Nephron (organoid): Measurements from ENCODE around the gene TMEM53.

Experiments used
- H3K27ac Mint-ChIP-seq, 3 experiments: 2 replicates each; pipeline ENCODE4 v1.8.0; 2020; ENCODE audit warnings: mixed read lengths in 3 of 3, mild to moderate bottlenecking in 2 of 3, moderate library complexity in 1 of 3
- H3K27me3 Mint-ChIP-seq: 2 replicates; pipeline ENCODE4 v1.8.0; 2021; ENCODE audit warnings: low read depth, mild to moderate bottlenecking, moderate library complexity, mixed read lengths
- H3K36me3 Mint-ChIP-seq: 2 replicates; pipeline ENCODE4 v1.8.0; 2020; ENCODE audit warnings: low read depth, mixed read lengths
- H3K4me1 Mint-ChIP-seq: 2 replicates; pipeline ENCODE4 v1.8.0; 2020; ENCODE audit warnings: mixed read lengths
- H3K4me3 Mint-ChIP-seq, 3 experiments: 2 replicates each; pipeline ENCODE4 v1.8.0; 2020; ENCODE audit warnings: mild to moderate bottlenecking in 3 of 3, mixed read lengths in 3 of 3, moderate library complexity in 2 of 3
- H3K9me3 Mint-ChIP-seq: 2 replicates; pipeline ENCODE4 v1.8.0; 2020; ENCODE audit warnings: mixed read lengths
- CTCF ChIP-seq, 3 experiments: fragments of 200-600 bp; sonication (generic); IDR thresholded peaks; one replicate each; pipeline ENCODE4 v1.5.0; 2021; ENCODE audit warnings: antibody characterized with exemption in 3 of 3; ENCODE audit not compliant: unreplicated experiment in 3 of 3

The TMEM53 gene

GRCh38 chr1:44659566-44659965 is 14.7 kb downstream of the TMEM53 start:
- Mint-ChIP-seq H3K9me3 (no peaks in the 10 kb centered on the region), H3K27me3 (peaks cover 26% of the 10 kb centered on the region), H3K36me3 (peaks cover 15% of the 10 kb centered on the region), H3K4me3 (no peak overlapping the region), H3K4me1 (peaks cover 12% of the 10 kb centered on the region), H3K27ac (no peak overlapping the region)
- no peak for TF ChIP-seq CTCF (IDR thresholded peaks at IDR 0.05; ENCODE audit: unreplicated experiment in 3 of 3)

- Mint-ChIP-seq H3K4me3 (no peak overlapping the region), H3K4me1 (no peaks in the 10 kb centered on the region), H3K27ac (no peak overlapping the region), H3K27me3 (peaks cover 21% of the 10 kb centered on the region), H3K36me3 (peaks cover 32% of the 10 kb centered on the region), H3K9me3 (no peaks in the 10 kb centered on the region)
- peak; percentile 60 to 66 (median 62) for TF ChIP-seq CTCF (IDR thresholded peaks at IDR 0.05; ENCODE audit: unreplicated experiment in 3 of 3)
Observed at GRCh38 chr1:44655609-44656008, 18.7 kb downstream of the TMEM53 start.

GRCh38 chr1:44654621-44655187 is 19.6 kb downstream of the TMEM53 start:
- no peak for TF ChIP-seq CTCF (IDR thresholded peaks at IDR 0.05; ENCODE audit: unreplicated experiment in 3 of 3)
- Mint-ChIP-seq H3K4me3 (no peak overlapping the region), H3K27me3 (peaks cover 19% of the 10 kb centered on the region), H3K9me3 (no peaks in the 10 kb centered on the region), H3K27ac (no peak overlapping the region), H3K4me1 (no peaks in the 10 kb centered on the region), H3K36me3 (peaks cover 35% of the 10 kb centered on the region)

- Mint-ChIP-seq H3K36me3 (peaks cover 44% of the 10 kb centered on the region), H3K4me3 (no peak overlapping the region), H3K9me3 (no peaks in the 10 kb centered on the region), H3K4me1 (peaks cover 6% of the 10 kb centered on the region), H3K27me3 (peaks cover 18% of the 10 kb centered on the region), H3K27ac (no peak overlapping the region)
- peak in 1 of 3 experiments; percentile 27 for TF ChIP-seq CTCF (IDR thresholded peaks at IDR 0.05; ENCODE audit: unreplicated experiment in 3 of 3)
Observed at GRCh38 chr1:44653107-44653964, 20.9 kb downstream of the TMEM53 start.

GRCh38 chr1:44652445-44653106 is 21.7 kb downstream of the TMEM53 start:
- peaks cover 46% of the 10 kb centered on the region for H3K36me3 Mint-ChIP-seq
- peak; percentile 90 to 94 (median 92) for TF ChIP-seq CTCF (IDR thresholded peaks at IDR 0.05; ENCODE audit: unreplicated experiment in 3 of 3)
- H3K4me1 Mint-ChIP-seq = peaks cover 14% of the 10 kb centered on the region
- peaks cover 21% of the 10 kb centered on the region for H3K27me3 Mint-ChIP-seq
- H3K9me3 Mint-ChIP-seq = no peaks in the 10 kb centered on the region
- H3K27ac Mint-ChIP-seq = no peak overlapping the region
- no peak overlapping the region for H3K4me3 Mint-ChIP-seq
